ENCODE data around the gene SIGLEC1. TPM values are rescaled to one million over a fixed set of nuclear protein-coding genes. Genes with fewer than 3 reads are reported as not detected.

Gene SIGLEC1
- total and polyA plus RNA-seq, 2 of the 8 experiments (the other 6 are each of a cell fraction or from before 2014, with no cell fraction given), result 0.02 TPM; not detected in 1

- TF ChIP-seq CHD7 (IDR thresholded peaks at IDR 0.05; ENCODE audit: insufficient replicate concordance, low read length) (no peak), MAFK (IDR thresholded peaks at IDR 0.05; ENCODE audit: low read depth, low read length) (no peak), GABPA (IDR thresholded peaks at IDR 0.05; ENCODE audit: borderline replicate concordance, insufficient read depth, low read length) (no peak), NRF1 (IDR thresholded peaks at IDR 0.05; ENCODE audit: low read depth, low read length) (no peak), RFX5 (IDR thresholded peaks at IDR 0.05; ENCODE audit: borderline replicate concordance, low read depth, low read length) (no peak), HDAC6 (IDR thresholded peaks at IDR 0.05; ENCODE audit: low read depth, low read length) (no peak), SRF (IDR thresholded peaks at IDR 0.05; ENCODE audit: low read depth, low read length) (no peak), USF2 (IDR thresholded peaks at IDR 0.05; ENCODE audit: low read length) (no peak), CEBPB (IDR thresholded peaks at IDR 0.05; ENCODE audit: low read depth, low read length) (no peak), BCL11A (IDR thresholded peaks at IDR 0.05; ENCODE audit: low read depth in 2 of 2, low read length in 2 of 2) (no peak)
Measured at GRCh38 chr20:3745686-3746173, 33.3 kb upstream of the SIGLEC1 start (continued).

All from H1 (cell line).